SK-N-SH (cell line): Measurements from ENCODE around the gene NR2F6. TPM values are rescaled to one million over a fixed set of nuclear protein-coding genes. Genes with fewer than 3 reads are reported as not detected.

Source experiments
- CTCF ChIA-PET: fragments of 300-600, 350-600 bp; formaldehyde crosslinking; extraction: SDS; loops from one replicate; lab custom pipeline; 2021; lab: Yijun Ruan, JAX
- POLR2A ChIA-PET: fragments of 350-600 bp; sonication (Branson Sonifier 250); formaldehyde crosslinking; extraction: SDS; loops from one replicate; lab custom pipeline; 2020; ENCODE audit warnings: antibody characterized with exemption, inconsistent platforms; lab: Yijun Ruan, JAX
- DNase-seq: peaks from one replicate; pipeline ENCODE4 v3.0.0; 2012
- H2AFZ ChIP-seq: fragments of 200-600 bp; sonication (generic); 2 replicates; pipeline ENCODE4 v1.8.1; 2016; ENCODE audit warnings: antibody characterized with exemption, mild to moderate bottlenecking, low read depth
- H3F3A ChIP-seq: fragments of 200-600 bp; sonication (generic); replicated peaks from 2 replicates; pipeline ENCODE3; 2016; ENCODE audit warnings: antibody characterized with exemption, mild to moderate bottlenecking; ENCODE audit not compliant: insufficient read depth
- H3K27ac ChIP-seq, 2 experiments: fragments of 200-500 bp in 1 of 2; fragments of 200-600 bp in 1 of 2; sonication (Bioruptor generic) in 1 of 2; sonication (generic), shearing (Covaris generic) in 1 of 2; 2 replicates each; pipeline versions ENCODE4 v1.5.1 to v1.6.1; 2014 to 2016; ENCODE audit warnings: low read depth in 2 of 2, inconsistent platforms in 1 of 2, low read length in 1 of 2, mild to moderate bottlenecking in 1 of 2, mixed read lengths in 1 of 2
- H3K27me3 ChIP-seq: fragments of 200-600 bp; sonication (generic), shearing (Covaris generic); 2 replicates; pipeline ENCODE4 v1.6.1; 2016; ENCODE audit warnings: mixed run types; ENCODE audit not compliant: insufficient read depth
- H3K36me3 ChIP-seq, 2 experiments: fragments of 200-500 bp in 1 of 2; fragments of 200-600 bp in 1 of 2; sonication (Bioruptor generic) in 1 of 2; sonication (generic) in 1 of 2; replicated peaks in 1 of 2; 2 replicates each; pipeline versions ENCODE3 to v1.5.1; 2014 to 2016; ENCODE audit warnings: low read length in 1 of 2, mild to moderate bottlenecking in 1 of 2; ENCODE audit not compliant: insufficient read depth in 2 of 2, control insufficient read depth in 1 of 2
- H3K4me1 ChIP-seq, 2 experiments: fragments of 200-500 bp in 1 of 2; fragments of 200-600 bp in 1 of 2; sonication (Bioruptor generic) in 1 of 2; sonication (generic), shearing (Covaris generic) in 1 of 2; 2 replicates each; pipeline versions ENCODE4 v1.5.1 to v1.6.1; 2014 to 2016; ENCODE audit warnings: low read depth in 1 of 2, low read length in 1 of 2, mixed run types in 1 of 2; ENCODE audit not compliant: insufficient read depth in 2 of 2, control insufficient read depth in 1 of 2
- H3K4me2 ChIP-seq: fragments of 200-600 bp; sonication (generic), shearing (Covaris generic); 2 replicates; pipeline ENCODE4 v1.6.1; 2017; ENCODE audit warnings: mixed run types
- H3K4me3 ChIP-seq, 2 experiments: fragments of 200-500 bp in 1 of 2; fragments of 200-600 bp in 1 of 2; sonication (Bioruptor generic) in 1 of 2; sonication (generic), shearing (Covaris generic) in 1 of 2; 2 replicates each; pipeline versions ENCODE4 v1.5.1 to v1.8.1; 2014 to 2016; ENCODE audit warnings: low read depth in 2 of 2, inconsistent platforms in 1 of 2, low read length in 1 of 2, mild to moderate bottlenecking in 1 of 2, mixed read lengths in 1 of 2, moderate library complexity in 1 of 2
- H3K79me2 ChIP-seq: fragments of 200-600 bp; sonication (generic); 2 replicates; pipeline ENCODE4 v1.8.1; 2017; ENCODE audit warnings: mild to moderate bottlenecking; ENCODE audit not compliant: insufficient read depth
- H3K9ac ChIP-seq: fragments of 200-600 bp; sonication (generic); 2 replicates; pipeline ENCODE4 v1.6.1; 2017; ENCODE audit warnings: mixed run types
- H3K9me2 ChIP-seq: fragments of 200-600 bp; sonication (generic); 2 replicates; pipeline ENCODE4 v1.6.1; 2017; ENCODE audit warnings: mixed run types
- H3K9me3 ChIP-seq: fragments of 200-600 bp; sonication (generic); 2 replicates; pipeline ENCODE4 v1.6.1; 2017; ENCODE audit warnings: mixed run types, mild to moderate bottlenecking, moderate library complexity
- H4K20me1 ChIP-seq: fragments of 200-600 bp; sonication (generic); 2 replicates; pipeline ENCODE4 v1.6.1; 2017; ENCODE audit warnings: mild to moderate bottlenecking, mixed run types; ENCODE audit not compliant: insufficient read depth
- CHD2 ChIP-seq: fragments of 150-350 bp; IDR thresholded peaks from 2 replicates; pipeline ENCODE4 v1.6.1; 2018; ENCODE audit warnings: low read length; ENCODE audit not compliant: partially characterized antibody
- EP300 ChIP-seq, 2 experiments: IDR thresholded peaks; 2 replicates each; pipeline versions ENCODE4 v1.4.0 to v1.6.1; 2012; ENCODE audit warnings: borderline replicate concordance in 1 of 2, low read depth in 1 of 2, low read length in 1 of 2
- EZH2phosphoT487 ChIP-seq: fragments of 200-600 bp; sonication (generic); IDR thresholded peaks from 2 replicates; pipeline ENCODE4 v1.6.1; 2017; ENCODE audit warnings: low read depth, mixed run types, mild to moderate bottlenecking, antibody characterized with exemption, moderate library complexity, borderline replicate concordance
- IRF3 ChIP-seq: fragments of 150-350 bp; IDR thresholded peaks from 2 replicates; pipeline ENCODE4 v1.6.1; 2016; ENCODE audit warnings: mild to moderate bottlenecking, low read depth, low read length
- MAX ChIP-seq: IDR thresholded peaks from 2 replicates; pipeline ENCODE4 v1.4.0; 2012; ENCODE audit warnings: low read depth
- MEF2A ChIP-seq: IDR thresholded peaks from 2 replicates; pipeline ENCODE4 v1.4.0; 2012; ENCODE audit warnings: low read depth, borderline replicate concordance
- MXI1 ChIP-seq: IDR thresholded peaks from 2 replicates; pipeline ENCODE4 v1.6.1; 2012; ENCODE audit warnings: mild to moderate bottlenecking, low read depth, low read length, improper control_type of control experiment
- NRF1 ChIP-seq: IDR thresholded peaks from 2 replicates; pipeline ENCODE4 v1.6.1; 2012; ENCODE audit warnings: low read depth, mild to moderate bottlenecking, low read length
- POLR2AphosphoS5 ChIP-seq: IDR thresholded peaks from 2 replicates; pipeline ENCODE4 v1.6.1; 2012; ENCODE audit warnings: low read depth, low read length
- RAD21 ChIP-seq: IDR thresholded peaks from 2 replicates; pipeline ENCODE4 v1.6.1; 2012; ENCODE audit warnings: mild to moderate bottlenecking, low read length
- RCOR1 ChIP-seq: fragments of 150-350 bp; IDR thresholded peaks from 2 replicates; pipeline ENCODE4 v1.6.1; 2017; ENCODE audit warnings: antibody characterized with exemption, low read length
- REST ChIP-seq: IDR thresholded peaks from 2 replicates; pipeline ENCODE4 v1.6.1; 2012; ENCODE audit warnings: mild to moderate bottlenecking, low read depth, low read length, moderate library complexity
- SIN3A ChIP-seq: IDR thresholded peaks from 2 replicates; pipeline ENCODE4 v1.6.1; 2012; ENCODE audit warnings: low read depth, mild to moderate bottlenecking, low read length, moderate library complexity, borderline replicate concordance
- SMC3 ChIP-seq: IDR thresholded peaks from 2 replicates; pipeline ENCODE4 v1.6.1; 2012; ENCODE audit warnings: low read depth, low read length, improper control_type of control experiment
- YY1 ChIP-seq: IDR thresholded peaks from 2 replicates; pipeline ENCODE4 v1.4.0; 2012; ENCODE audit warnings: low read depth, mild to moderate bottlenecking
- WGBS: methylation state at CpG from one replicate; pipeline ENCODE4 v1.1.6; 2017; ENCODE audit warnings: low lambda C conversion rate; 5-methylcytosine and 5-hydroxymethylcytosine counted together
- polyA plus RNA-seq, 3 experiments: library from polyadenylated mRNA; depleted of rRNA; stranded (reverse); fragments of >200 nt; gene quantifications; 2 replicates each; pipeline ENCODE4 v1.2.3, GENCODE V29; 2012
- TF ChIP-seq, protein P1 (sequence below): IDR thresholded peaks from 2 replicates; pipeline ENCODE4 v1.4.0; 2012; ENCODE audit warnings: low read depth, borderline replicate concordance
- TF ChIP-seq, protein P2 (sequence below): IDR thresholded peaks from 2 replicates; pipeline ENCODE4 v1.4.0; 2012; ENCODE audit warnings: low read depth, borderline replicate concordance
- TF ChIP-seq, protein P3 (sequence below): fragments of 150-350 bp; IDR thresholded peaks from 2 replicates; pipeline ENCODE4 v1.6.1; 2017; ENCODE audit warnings: antibody characterized with exemption, low read length, low read depth, borderline replicate concordance
- TF ChIP-seq, protein P4 (sequence below): fragments of 200-600 bp; sonication (generic); IDR thresholded peaks from 2 replicates; pipeline ENCODE4 v1.6.1; 2017; ENCODE audit warnings: antibody characterized with exemption, mild to moderate bottlenecking, moderate library complexity

The NR2F6 gene
- polyA plus RNA-seq, 1 of the 3 experiments (the other 2 are of a cell fraction) = 37.3 TPM

- H3F3A ChIP-seq = peaks cover 19% of the 10 kb centered on the region
- no peaks in the 10 kb centered on the region for H3K79me2 ChIP-seq
- peaks cover 0 to 2% of the 10 kb centered on the region in 2 experiments; a peak in 1 of 4 replicates for H3K4me1 ChIP-seq
- CTCF ChIA-PET = interaction anchor here (0.6 to 4.6 kb wide), 25 partner anchors 10 to 509 kb away, joined by 3 to 35 read pairs (median 5); partner anchors contain the start of genes MRPL34 and USE1
- WGBS = 28% methylated on average over 32 of the region's 75 CpGs
- peak within 1 kb of the TSS; percentile 36 to 62 for H3K4me3 ChIP-seq
- no peaks in the 10 kb centered on the region for H3K27me3 ChIP-seq
- H3K9ac ChIP-seq = no peak within 1 kb of the TSS
- peak; percentile 95 for DNase-seq
- peak within 1 kb of the TSS; percentile 86 for H2AFZ ChIP-seq
- no peaks in the 10 kb centered on the region for H3K9me2 ChIP-seq
- no peaks in the 10 kb centered on the region for H4K20me1 ChIP-seq
- peak within 1 kb of the TSS in 1 of 2 experiments; percentile 17; a peak in 1 of 4 replicates for H3K27ac ChIP-seq
- peak within 1 kb of the TSS; percentile 93 for H3K4me2 ChIP-seq
- POLR2A ChIA-PET = interaction anchor here (0.6 to 3.5 kb wide), 6 partner anchors 11 to 67 kb away, joined by 3 to 16 read pairs (median 4); partner anchors contain the start of genes BABAM1 and USE1
- peaks cover 0 to 3% of the 10 kb centered on the region in 2 experiments for H3K36me3 ChIP-seq
- H3K9me3 ChIP-seq = no peaks in the 10 kb centered on the region
- no peak for TF ChIP-seq CHD2
- TF ChIP-seq NRF1 = peak; percentile 61
- TF ChIP-seq POLR2AphosphoS5 = no peak
- TF ChIP-seq, protein P1, sequence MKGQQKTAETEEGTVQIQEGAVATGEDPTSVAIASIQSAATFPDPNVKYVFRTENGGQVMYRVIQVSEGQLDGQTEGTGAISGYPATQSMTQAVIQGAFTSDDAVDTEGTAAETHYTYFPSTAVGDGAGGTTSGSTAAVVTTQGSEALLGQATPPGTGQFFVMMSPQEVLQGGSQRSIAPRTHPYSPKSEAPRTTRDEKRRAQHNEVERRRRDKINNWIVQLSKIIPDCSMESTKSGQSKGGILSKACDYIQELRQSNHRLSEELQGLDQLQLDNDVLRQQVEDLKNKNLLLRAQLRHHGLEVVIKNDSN = no peak
- peak; percentile 96 for TF ChIP-seq MXI1
- TF ChIP-seq, protein P2, sequence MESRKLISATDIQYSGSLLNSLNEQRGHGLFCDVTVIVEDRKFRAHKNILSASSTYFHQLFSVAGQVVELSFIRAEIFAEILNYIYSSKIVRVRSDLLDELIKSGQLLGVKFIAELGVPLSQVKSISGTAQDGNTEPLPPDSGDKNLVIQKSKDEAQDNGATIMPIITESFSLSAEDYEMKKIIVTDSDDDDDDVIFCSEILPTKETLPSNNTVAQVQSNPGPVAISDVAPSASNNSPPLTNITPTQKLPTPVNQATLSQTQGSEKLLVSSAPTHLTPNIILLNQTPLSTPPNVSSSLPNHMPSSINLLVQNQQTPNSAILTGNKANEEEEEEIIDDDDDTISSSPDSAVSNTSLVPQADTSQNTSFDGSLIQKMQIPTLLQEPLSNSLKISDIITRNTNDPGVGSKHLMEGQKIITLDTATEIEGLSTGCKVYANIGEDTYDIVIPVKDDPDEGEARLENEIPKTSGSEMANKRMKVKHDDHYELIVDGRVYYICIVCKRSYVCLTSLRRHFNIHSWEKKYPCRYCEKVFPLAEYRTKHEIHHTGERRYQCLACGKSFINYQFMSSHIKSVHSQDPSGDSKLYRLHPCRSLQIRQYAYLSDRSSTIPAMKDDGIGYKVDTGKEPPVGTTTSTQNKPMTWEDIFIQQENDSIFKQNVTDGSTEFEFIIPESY = no peak
- 0 out of 2 replicates have a peak, but pooled peaks have one; percentile 29 for TF ChIP-seq SIN3A
- TF ChIP-seq RAD21 = no peak
- TF ChIP-seq SMC3 = no peak
- TF ChIP-seq IRF3 = no peak
- no peak for TF ChIP-seq REST
- TF ChIP-seq MEF2A = no peak
- TF ChIP-seq EZH2phosphoT487 = no peak
- TF ChIP-seq, protein P3, sequence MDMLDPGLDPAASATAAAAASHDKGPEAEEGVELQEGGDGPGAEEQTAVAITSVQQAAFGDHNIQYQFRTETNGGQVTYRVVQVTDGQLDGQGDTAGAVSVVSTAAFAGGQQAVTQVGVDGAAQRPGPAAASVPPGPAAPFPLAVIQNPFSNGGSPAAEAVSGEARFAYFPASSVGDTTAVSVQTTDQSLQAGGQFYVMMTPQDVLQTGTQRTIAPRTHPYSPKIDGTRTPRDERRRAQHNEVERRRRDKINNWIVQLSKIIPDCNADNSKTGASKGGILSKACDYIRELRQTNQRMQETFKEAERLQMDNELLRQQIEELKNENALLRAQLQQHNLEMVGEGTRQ = no peak
- no peak for TF ChIP-seq YY1
- peak; percentile 97 for TF ChIP-seq MAX
- no peak for TF ChIP-seq RCOR1
- TF ChIP-seq, protein P4, sequence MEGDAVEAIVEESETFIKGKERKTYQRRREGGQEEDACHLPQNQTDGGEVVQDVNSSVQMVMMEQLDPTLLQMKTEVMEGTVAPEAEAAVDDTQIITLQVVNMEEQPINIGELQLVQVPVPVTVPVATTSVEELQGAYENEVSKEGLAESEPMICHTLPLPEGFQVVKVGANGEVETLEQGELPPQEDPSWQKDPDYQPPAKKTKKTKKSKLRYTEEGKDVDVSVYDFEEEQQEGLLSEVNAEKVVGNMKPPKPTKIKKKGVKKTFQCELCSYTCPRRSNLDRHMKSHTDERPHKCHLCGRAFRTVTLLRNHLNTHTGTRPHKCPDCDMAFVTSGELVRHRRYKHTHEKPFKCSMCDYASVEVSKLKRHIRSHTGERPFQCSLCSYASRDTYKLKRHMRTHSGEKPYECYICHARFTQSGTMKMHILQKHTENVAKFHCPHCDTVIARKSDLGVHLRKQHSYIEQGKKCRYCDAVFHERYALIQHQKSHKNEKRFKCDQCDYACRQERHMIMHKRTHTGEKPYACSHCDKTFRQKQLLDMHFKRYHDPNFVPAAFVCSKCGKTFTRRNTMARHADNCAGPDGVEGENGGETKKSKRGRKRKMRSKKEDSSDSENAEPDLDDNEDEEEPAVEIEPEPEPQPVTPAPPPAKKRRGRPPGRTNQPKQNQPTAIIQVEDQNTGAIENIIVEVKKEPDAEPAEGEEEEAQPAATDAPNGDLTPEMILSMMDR = no peak
- no peak for TF ChIP-seq EP300 (IDR thresholded peaks at IDR 0.05; ENCODE audit: borderline replicate concordance in 1 of 2, low read depth in 1 of 2, low read length in 1 of 2)
These were observed 35.9 kb upstream of the NR2F6 start, which contains the start of gene ANKLE1 for GRCh38 chr19:17281391-17282304. Gene ANKLE1, plus strand, starts transcription at chr19:17281901. Its CDS starts 20 bp downstream, at chr19:17281921.
